ENCODE measurements around the gene CCDC178.
"Not testable (repeated sequence)": the region's sequence is repeated elsewhere in the genome, so short reads cannot be mapped to it uniquely, and the experiment has no call there.

CCDC178 gene

GRCh38 chr18:32975501-32975900 lies 465.0 kb downstream of the CCDC178 start:
- DNase-seq, result no peak

DNA sequence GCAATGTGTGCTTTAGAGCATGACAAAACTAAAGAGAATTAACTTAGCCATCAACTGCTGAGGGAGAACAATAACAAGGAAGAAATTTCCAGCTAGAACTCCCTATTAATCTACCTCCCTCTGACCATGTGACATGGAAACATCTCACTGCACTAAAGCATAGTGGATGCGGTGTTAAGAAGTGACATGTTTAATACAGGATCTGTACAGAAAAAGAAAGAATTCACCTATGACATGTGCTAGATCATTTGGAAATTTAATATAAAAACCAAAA lies 465.4 kb downstream of the CCDC178 start:
- no peak for DNase-seq

DNA sequence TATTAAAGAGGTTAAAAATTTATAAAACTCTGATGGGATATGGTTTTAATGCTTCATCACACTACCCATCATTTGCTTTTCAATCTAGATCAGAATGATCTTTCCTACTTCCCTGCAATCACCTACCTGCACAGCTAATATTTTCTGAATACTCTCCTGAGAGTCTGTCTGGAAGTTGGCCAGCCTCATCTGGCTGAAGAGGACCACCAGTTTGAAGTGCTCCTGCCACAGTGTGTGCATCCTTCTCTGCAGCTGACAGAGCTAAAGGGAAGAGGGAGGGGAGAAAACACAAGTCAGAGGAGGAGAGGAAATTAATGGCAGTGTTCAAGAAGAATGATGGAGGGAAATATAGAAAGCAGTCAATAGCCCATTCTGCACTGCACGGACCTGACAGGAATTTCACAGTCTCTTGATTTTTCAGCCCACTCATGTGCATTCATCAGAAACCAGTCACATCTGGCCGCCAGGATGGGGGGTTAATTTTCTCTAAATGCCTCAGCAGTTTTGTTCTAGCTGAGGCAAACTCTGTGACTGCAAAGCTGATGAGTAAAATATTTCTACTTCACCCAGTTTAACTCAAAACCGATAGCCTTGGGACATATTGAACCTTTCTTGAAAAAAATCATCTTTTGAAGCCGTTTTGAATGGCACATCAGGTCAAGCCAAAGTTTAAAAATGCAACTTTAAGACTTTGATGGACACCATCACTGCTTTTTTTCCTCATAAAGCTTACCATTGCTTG lies 465.9 kb downstream of the CCDC178 start:
- no peak for DNase-seq

GRCh38 chr18:32968248-32968647 lies 472.3 kb downstream of the CCDC178 start:
- DNase-seq, result no peak

DNA sequence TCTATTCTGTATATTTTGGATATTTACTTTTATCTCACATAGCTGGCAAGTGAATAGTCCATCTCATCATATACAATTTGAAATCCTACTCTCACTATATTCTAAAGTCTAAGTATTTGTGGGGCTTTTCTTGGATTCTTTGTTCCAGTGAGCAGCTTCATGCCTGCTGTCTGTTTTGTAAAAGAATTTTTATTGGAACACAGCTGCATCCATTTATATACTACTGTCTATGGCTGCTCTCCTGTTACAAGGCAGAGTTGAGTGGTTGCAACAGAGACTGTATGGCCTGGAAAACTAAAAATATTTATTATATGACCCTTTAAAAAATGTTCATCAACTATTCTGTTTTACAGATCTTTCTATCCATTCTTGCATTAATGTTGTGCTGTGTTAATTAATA lies 474.4 kb downstream of the CCDC178 start:
- no peak for DNase-seq

GRCh38 chr18:32961538-32961937 lies 479.0 kb downstream of the CCDC178 start:
- DNase-seq, result no peak

DNA sequence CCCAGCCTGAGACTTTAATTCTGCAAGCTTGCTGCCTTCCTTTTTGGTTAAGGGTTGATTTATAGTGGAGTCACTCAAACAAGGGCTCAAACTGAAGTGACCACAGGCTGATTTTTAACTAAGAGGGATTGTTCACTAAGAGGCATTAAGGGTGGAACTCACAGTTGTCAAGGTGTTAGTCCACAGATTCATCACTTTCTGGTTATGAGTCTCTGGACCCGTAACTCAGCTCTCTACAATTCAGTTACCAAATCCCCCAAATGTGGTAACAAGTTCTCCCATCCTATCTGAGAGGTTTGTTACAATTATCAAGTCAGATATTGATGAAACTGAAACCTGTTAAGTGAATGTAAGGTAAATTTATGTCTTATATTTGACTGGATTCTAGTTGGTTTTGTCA lies 481.8 kb downstream of the CCDC178 start:
- no peak for DNase-seq

- no peak for DNase-seq
Measured at GRCh38 chr18:32956591-32957315, 483.8 kb downstream of the CCDC178 start.

GRCh38 chr18:32952318-32952717 lies 488.2 kb downstream of the CCDC178 start:
- DNase-seq, result not testable (repeated sequence)

GRCh38 chr18:32937597-32937996 lies 502.9 kb downstream of the CCDC178 start:
- DNase-seq, result no peak

DNA sequence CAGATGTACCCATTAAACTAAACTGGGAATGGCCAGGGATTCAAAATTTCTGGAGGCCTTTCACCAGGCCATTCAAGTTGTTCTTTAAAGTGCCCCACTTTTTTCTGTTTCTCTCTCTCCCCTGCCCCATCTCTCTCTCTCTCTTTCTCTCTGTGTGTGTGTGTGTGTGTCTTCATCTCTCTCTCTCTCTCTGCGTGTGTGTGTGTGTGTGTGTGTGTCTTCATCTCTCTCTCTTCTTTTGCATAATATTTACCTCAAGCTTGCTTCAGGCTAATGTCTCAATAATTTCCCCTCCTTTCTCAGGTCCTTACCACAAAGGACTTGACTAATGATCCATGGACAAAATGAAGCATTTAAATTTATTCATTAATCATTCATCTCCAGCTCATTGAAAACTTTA lies 503.5 kb downstream of the CCDC178 start:
- DNase-seq, result no peak

DNA sequence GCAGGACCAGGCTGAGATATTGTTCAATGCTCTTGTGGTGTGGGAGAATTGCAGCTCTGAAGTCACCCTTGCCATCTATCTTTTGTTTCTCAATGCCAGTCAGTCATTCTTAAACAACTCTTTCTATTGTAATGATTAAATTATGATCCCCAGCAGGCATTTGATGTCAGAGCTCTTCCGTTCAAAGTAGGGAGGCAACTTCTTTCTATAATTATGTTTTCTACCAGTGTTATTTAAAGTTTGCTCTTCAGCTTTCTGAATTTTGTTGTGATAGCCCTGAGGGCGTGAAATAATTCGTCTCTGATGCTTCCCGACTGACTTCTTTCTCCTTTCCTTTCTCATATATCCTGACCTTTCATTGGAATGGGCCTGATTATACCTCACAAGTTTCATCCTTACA lies 506.3 kb downstream of the CCDC178 start:
- DNase-seq, result no peak

DNA sequence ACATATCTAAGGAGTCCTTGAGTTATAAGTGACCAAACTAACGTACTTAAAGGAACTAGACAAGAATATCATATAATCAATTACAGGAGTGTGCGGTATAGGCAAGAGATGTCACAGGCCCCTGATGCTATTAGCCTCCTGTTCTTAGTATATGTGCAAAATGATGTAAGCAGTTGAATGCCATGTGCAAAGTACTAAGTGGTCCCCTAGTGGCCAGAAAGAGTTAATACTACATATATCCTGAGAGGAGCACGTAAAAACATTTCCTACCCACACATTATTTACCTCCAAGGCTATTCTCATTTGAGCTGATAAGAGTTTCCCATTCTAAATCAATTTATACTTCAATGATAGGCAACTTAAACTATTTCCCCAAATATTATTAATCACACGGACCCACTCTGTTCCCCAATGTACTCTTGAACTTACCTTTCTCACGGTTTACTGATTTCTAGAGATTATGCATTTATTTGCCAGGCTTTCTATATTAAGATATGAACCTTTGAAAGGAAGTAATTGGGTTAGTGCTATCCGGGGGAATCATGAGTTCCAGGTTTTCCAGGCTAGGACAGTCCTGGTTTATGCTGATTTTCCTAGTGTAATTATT lies 509.7 kb downstream of the CCDC178 start:
- no peak for DNase-seq

- no peak for DNase-seq
Measured at GRCh38 chr18:32929213-32929612, 511.3 kb downstream of the CCDC178 start.

GRCh38 chr18:32922951-32923430 lies 517.5 kb downstream of the CCDC178 start:
- no peak for DNase-seq

GRCh38 chr18:32920796-32921787 lies 519.4 kb downstream of the CCDC178 start:
- no peak for DNase-seq

- peak; percentile 3 for DNase-seq
Measured at GRCh38 chr18:32919799-32920198, 520.7 kb downstream of the CCDC178 start.

DNA sequence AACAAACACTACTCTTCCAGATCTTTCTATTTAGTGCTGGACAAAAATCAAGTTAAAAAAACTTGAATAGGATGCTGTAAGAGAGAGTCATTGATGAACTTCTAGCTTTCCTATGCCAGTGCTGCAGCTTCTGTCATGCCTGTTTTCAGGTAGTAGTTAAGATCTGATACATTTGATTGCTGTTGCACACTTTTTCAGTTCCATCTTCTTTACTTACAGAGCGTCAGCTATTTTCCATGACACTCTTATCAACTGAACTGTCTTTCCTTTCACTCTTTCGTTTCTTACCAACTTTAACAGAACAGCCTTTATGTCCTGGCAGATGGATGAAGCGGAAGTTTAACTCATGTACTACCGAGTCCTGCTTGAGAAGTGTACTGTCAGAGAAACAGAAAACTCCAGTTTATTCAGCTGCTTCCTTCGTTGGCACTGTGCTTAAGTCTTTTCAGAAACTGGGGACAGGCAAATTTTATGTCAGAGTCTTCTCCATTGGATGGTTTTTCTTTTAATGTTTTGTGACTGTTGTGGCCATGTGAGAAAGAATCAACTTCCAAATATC lies 521.8 kb downstream of the CCDC178 start:
- no peak for DNase-seq

DNA sequence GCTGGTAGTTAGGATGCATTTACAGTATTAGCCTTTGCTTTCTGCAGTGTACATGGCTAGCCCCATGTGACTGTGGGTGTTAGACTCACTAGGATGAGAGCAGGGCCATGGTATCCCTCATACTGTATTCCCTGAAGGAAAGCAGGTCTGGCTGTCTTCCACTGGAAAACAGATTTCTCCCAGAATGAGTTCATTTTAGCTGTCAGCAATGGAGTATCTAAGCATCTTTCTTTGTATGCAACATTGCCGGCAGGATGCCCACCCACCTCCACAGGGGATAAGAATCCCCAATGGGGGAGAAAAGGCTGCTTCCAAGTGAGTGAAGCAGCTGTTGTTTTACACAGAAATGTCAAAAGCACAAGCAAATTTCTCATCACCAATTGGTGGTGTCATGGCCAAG lies 525.0 kb downstream of the CCDC178 start:
- no peak for DNase-seq

DNA sequence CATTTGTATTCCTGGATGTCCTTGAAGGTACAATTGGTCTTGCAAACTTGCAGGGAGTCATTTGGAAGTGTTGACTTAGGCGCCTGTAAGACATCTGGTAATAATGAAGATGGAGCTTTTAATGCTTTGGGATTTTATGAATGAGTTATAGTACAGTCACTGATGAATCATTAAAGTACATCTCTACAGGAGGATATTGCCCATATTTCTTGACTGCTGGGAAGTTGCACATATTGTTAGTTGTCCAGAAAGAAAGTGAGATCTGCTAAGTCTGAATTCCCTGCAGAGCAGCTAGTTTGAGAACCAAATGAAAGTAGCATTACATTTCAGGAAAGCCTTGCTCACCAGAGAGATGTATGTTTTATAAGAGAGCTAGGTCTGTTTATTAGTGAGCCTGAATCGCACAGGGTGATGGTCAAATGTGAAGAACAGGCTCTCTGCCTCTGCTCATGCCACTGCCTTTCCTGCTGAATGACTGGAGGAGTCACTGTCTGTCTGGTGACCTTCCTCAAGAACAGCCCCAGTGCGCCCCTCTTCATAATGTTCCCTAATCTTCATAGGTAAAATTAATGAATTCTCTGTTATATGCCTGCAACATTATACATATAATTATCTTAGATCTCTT lies 528.7 kb downstream of the CCDC178 start:
- no peak for DNase-seq

DNA sequence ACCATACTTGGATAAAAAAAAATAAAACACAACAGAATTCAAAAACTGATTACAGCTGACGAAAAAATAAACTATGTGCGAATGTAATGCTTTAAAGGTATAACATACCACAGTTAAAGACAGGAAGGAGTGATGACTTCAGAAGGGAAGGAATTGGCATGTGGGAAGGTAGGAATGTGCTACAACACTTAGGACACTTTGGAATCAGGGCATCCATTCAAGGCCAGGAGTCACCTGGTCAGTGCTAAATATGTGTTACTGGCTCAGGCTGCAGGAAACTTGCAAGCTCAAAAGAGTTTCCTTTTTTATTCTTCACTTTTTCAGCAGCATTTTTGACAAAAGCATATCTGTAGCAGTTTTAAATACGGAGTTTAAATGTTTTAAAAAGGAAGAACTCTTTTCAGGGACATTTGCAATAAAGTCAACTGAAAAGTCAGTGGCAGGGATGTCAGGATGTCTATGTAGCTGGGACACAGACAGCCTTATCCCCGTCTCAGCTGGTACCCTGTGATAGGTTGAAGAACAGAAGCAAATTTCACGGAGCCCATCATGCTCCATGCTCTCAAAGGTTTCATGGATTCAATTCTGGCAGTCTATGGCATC lies 529.7 kb downstream of the CCDC178 start:
- no peak for DNase-seq
